ENCODE data around the gene STRA8.

DNA sequence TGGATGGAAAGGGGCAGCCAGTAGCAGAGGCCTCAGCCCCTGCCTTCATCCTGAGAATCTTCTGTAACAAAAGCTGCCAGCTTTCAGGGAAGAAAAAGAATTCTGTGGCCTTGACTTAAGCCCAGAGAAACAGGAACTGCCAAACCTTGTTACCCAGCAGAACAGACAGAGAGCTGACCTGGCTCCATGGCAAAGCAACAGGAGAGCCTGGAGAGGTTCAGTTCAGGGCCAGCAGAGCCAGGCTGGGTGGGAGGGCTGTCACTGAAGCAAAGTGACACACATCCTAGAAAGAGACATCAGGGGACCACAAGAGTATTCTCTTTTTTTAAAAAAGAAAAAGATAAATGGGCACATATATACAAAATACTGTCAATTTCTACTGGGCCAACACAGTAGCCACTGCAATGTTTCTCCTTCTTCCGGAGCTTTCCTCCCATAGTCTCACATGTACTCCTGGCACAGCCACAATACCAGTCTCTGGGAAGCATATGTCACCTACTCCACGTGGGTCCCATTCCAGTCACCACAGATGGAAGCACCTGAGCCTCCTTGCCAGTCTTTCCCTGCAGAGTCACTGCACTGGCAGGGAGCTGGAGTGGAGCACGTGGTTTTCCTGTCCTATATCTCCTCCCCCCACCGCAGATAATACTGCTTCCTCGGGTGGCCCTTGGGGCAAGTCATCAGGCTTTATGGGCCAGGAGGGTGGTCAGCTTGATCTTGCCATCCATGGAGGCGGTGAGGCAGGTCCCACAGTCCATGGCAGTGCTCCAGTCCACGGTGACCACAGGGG, 48.0 kb upstream of the STRA8 start:
- TF ChIP-seq ARNT (IDR thresholded peaks at IDR 0.05) (no peak), FOXM1 (IDR thresholded peaks at IDR 0.05; ENCODE audit: borderline replicate concordance) (no peak), FOXA1 (IDR thresholded peaks at IDR 0.05) (no peak), FOXK2 (IDR thresholded peaks at IDR 0.05) (no peak), BHLHE40 (IDR thresholded peaks at IDR 0.05; ENCODE audit: borderline replicate concordance) (no peak), ELF4 (IDR thresholded peaks at IDR 0.05) (no peak), TARDBP (IDR thresholded peaks at IDR 0.05) (no peak), SUZ12 (IDR thresholded peaks at IDR 0.05) (no peak), ZNF384 (IDR thresholded peaks at IDR 0.05) (no peak), NFRKB (IDR thresholded peaks at IDR 0.05) (no peak), CTBP1 (IDR thresholded peaks at IDR 0.05; ENCODE audit: borderline replicate concordance) (no peak), L3MBTL2 (conservative IDR thresholded peaks at IDR 0.05) (no peak), SP1 (IDR thresholded peaks at IDR 0.05) (no peak)

All from HEK293T (cell line).